Measurements from ENCODE around the gene NDRG3. TPM values are rescaled to one million over a fixed set of nuclear protein-coding genes. Genes with fewer than 3 reads are reported as not detected.

The NDRG3 gene
- 16.5 and 17.7 TPM in 2 replicates for total RNA-seq (ENCODE audit: low replicate concordance)

DNA sequence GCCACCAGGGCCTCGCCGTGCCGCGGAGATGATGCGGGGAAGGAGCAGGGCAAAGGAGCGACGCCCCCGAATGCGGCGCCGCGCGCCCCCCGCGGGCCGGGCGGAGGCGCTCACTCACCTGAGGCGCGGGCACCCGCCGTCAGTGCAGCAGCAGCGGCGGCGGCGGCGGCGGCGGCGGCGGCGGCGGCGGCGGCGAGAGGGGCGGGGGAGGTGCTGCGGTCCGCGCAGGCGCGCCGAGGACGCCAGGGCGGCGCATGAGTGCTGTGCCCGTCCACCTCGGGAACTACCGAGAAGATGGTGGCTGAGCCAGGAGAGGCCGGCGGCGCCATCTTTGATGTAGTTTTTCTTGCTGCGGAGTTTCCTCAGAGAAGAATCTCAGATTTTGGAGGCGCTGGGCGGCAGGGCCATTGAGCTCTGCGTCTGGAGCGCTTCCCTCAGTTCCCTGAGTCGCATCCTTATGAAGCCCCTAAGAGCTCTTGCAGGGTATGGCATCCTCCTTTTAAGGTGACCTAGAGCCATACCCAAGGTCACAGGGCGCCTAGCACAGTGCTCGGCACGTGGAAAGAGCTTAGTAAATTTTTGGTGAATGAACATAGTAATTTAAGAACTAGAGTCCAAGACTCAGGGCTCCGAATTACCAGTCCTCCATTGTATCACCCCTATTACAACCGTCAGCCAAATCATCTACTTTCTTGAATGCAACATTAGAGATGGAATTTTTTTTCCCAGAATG lies at the start of gene NDRG3:
NDRG3 (minus strand) TSS at position 164 of the 733 bp plus-strand sequence. CDS start 24,355 bp downstream, outside the sequence.

GRCh38 chr20:36773597-36774390 lies 27.9 kb upstream of the NDRG3 start, which contains the start of gene DSN1:
DSN1 (minus strand) TSS chr20:36773763; CDS start chr20:36771458, 2,305 bp downstream.

GRCh38 chr20:36645998-36646397 lies 99.9 kb downstream of the NDRG3 start, which contains the start of gene SLA2:
SLA2 (minus strand) TSS chr20:36646196; CDS start chr20:36641335, 4,861 bp downstream.

GRCh38 chr20:36605399-36606157 lies 140.3 kb downstream of the NDRG3 start, which contains the start of gene RAB5IF:
RAB5IF (plus strand) TSS chr20:36605779; CDS start chr20:36605952, 173 bp downstream.

Other genes starting within 250 kb of the NDRG3 start
- 5.6 and 13.4 TPM in 2 replicates for gene MYL9, start 204.6 kb downstream of the NDRG3 start, total RNA-seq (ENCODE audit: low replicate concordance)
- 1.8 and 12.1 TPM in 2 replicates for gene TGIF2, start 172.5 kb downstream of the NDRG3 start, total RNA-seq (ENCODE audit: low replicate concordance)
- 27.5 and 50.7 TPM in 2 replicates for gene RAB5IF, start 140.3 kb downstream of the NDRG3 start, total RNA-seq (ENCODE audit: low replicate concordance)
- not detected in 2 replicates for gene SLA2, start 99.9 kb downstream of the NDRG3 start, total RNA-seq (ENCODE audit: low replicate concordance)
- gene DSN1, start 27.7 kb upstream of the NDRG3 start, total RNA-seq (ENCODE audit: low replicate concordance): 5.9 and 9.5 TPM in 2 replicates
- 0.15 TPM in 1 of 2 replicates, not detected in the other for gene TLDC2, start 130.0 kb upstream of the NDRG3 start, total RNA-seq (ENCODE audit: low replicate concordance)
- gene SAMHD1, start 205.6 kb upstream of the NDRG3 start, total RNA-seq (ENCODE audit: low replicate concordance): 11.1 and 44.2 TPM in 2 replicates